Measurements from ENCODE around the gene DYTN.

DYTN gene

DNA sequence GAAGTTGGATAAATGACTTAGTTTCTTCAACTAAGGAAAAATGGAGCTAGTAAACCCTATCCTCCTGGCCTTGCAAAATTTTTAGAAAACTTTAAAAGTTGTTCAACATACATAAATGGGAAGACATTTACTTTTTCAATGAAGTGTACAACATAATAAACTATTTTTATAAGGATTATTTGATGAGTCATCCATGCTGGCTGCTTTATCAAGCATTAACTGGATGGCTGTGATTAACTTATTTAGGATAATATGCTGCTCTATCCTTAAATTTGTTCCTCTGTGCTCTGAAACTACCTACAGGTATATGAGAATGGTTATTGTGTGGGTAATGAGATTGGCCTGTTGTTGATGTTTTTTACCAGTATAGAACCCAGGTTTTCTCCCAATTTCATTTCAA, 21.3 kb downstream of the DYTN start:
- DNase-seq = no peak

DNA sequence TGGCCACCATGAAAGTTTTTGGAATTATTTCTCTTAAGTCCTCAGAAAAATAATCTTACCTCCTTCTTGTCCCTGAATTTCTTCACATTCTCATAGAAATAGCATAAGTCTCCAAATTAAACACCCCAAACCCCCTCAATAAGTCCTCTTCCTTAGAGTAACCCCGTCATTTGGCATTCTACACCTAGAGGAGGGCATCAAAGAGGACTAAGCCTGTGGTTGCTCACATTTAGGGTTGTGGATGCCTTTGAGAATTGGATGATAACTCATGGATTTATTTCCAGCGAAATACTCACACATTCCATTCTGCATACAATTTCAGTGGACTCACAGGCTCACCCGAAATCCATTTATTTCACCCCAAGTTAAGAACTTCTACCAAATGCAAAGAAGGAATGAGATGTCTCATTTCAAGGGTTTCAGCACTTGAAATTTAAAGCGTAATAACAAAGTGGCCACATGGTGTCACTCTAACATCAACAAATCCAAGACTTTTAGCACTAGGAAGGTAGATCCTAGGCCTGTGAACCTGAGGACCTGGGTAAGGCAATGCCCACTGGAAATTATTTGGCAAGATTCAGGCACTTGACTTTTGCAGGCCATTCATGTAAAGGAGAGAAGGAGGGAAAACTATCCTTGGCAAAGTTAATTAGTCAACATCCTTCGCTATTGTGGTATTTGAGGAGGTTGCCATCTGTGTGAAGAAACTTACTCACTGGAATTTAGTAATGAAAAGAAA, 24.6 kb downstream of the DYTN start:
- no peak for DNase-seq

DNA sequence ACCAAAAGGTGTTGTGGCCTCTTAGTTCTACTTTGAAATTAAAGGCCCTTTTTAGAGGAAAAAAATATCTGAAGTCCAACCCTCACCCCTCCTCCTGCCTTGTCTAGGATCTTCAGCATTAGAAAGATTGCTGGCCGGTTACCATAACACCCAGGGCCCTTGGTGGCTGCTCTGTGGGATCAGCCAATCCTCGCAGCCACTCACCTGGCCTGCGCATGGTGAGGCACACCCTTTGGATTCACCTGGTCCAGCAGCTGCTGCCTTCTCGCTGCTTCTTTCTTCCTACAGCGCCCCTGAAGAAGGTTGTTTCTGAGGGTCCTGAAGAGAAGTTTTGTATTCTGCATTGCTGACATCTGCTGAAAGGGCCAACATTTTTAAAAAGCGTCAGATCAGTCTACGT, 25.2 kb downstream of the DYTN start:
- DNase-seq = no peak

DNA sequence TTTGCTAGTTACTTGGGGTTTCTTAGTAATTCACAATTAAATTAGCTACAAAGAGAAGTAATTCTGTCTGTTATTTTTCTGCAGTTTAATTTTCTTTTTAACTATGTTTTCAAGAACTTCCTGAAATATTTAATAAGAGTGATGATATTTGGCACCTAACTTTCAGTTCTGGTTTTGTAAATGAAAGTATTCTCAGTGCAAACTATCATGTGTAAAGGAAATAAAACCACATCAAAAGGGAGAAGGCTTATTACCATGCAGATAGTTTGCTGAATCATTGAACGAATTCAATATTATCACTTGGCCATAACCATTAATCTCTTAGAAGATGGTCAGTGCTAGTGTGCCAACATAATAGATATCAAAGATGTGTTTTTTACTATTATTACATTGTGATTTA, 29.2 kb downstream of the DYTN start:
- DNase-seq = no peak

DNA sequence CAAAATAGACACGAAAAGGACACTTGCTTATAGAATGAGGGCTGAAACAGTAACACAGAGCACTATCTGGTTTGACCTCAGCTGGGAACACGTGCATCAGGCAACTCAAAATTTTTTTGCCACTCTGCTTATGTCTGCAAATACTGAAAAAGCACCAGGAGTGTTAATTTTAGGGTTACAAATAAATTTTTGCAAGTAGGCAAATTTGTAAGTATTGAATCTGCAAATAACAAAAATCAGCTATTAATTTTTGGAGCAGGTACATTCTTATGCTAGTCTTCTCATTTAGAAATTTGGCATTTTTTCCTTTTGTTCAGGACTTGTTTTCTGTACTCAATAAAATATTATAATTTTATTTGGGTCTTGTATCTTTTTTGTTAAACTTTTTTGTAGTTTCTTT, 29.7 kb downstream of the DYTN start:
- DNase-seq = no peak

DNA sequence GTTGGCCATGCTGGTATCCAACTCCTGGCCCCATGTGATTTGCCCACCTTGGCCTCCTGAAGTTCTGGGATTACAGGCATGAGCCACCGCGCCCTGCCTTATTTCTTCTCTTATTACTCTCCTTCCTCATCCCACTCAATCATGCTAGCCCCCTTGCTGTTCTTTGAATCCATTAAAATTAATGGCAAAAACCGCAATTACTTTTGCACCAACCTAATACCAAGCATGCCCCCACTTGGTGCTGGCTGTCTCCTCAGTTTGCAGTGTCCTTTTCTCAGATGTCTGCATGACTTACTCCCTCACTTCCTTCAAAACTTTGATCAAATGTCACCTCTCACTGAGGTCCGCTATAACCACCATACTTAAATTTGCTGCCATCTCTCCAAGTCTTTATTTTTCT, 34.6 kb downstream of the DYTN start:
- no peak for DNase-seq

DNA sequence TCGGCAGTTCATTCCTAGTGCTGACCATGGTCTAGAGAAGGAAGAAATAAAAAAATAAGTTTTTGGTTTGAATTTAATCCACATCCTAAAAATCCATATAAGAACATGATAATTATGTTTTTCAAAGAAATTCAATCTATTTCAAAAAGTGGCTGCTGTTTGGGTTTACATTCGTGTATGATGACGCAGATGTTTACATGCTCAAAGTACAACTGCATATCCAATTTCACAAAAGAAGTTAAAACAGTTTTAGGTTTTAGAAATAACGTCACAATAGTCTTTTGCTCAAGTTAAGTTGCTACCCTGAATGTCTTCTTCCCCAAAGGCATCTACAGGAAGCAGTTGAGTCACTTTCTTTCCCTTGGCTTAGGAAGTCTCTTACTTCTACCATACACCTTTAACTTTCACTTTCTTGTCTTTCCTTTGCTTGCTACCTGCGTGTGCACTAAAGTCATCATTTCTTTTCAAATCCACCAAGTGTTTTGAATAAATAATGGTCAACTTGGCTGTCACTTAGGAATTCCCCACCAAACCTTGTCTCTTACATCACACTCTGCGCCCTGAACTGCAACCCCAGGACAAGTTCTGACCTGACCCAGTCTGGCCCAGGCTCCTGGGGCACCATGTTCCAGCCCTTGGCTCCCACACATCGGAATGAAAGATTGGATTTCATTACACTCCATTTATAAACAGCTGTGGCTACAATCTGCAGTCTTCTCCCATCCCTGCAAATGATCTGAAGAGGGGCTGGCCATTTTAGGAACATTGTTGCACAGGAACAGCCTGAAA, 47.5 kb downstream of the DYTN start:
- DNase-seq = no peak

DNA sequence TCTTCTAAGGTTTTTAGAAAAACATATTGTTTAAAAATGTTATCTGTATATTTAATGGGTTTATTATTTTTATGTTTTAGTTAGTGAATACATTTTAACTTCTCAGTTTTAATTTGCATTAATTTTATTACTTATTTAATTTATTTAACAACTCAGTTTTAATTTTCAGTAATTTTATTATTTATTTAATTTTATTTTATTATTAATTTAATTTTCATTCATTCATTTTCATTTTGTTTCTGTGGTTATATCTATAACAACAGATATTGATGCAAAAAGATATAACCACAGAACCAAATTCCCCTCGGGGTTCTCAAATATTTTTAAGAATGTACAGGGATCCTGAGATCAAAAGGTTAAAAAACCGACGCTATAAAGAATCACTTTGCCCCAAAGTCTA, 52.9 kb downstream of the DYTN start:
- DNase-seq = no peak

DNA sequence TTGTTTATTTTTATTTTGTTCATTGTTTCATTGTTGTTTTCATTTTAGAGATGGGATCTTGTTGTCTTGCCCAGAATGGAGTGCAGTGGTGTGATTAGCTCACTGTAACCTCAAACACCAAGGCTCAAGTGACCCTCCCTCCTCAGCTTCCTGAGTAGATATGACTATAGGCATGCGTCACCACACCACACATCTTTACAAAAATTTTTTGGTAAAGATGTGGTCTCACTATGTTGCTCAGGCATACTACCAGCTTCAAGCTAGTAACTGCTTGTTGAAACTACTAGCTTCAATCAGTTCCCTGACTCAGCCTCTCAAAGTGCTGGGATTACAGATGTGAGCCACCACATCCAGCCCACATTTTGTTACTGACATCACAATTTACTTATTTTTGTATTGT, 61.1 kb downstream of the DYTN start:
- no peak for DNase-seq

DNA sequence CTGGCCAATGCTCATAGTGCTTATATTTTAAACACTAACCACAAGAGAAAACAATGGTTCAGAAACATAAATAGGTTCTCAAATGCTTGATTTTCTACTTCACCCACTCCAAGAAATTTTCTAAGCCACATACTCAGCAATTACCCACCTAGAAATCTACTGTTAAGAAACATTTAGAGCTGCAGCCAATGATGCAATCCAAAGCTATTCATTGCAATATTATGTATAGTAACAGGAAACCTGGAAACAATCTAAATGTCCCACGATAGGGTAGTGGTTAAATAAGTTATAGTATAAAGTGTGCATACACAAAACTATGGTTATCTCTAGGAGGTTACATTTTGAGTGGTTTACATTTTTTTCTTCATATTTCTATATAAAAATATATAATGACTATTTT, 70.2 kb downstream of the DYTN start:
- no peak for DNase-seq

DNA sequence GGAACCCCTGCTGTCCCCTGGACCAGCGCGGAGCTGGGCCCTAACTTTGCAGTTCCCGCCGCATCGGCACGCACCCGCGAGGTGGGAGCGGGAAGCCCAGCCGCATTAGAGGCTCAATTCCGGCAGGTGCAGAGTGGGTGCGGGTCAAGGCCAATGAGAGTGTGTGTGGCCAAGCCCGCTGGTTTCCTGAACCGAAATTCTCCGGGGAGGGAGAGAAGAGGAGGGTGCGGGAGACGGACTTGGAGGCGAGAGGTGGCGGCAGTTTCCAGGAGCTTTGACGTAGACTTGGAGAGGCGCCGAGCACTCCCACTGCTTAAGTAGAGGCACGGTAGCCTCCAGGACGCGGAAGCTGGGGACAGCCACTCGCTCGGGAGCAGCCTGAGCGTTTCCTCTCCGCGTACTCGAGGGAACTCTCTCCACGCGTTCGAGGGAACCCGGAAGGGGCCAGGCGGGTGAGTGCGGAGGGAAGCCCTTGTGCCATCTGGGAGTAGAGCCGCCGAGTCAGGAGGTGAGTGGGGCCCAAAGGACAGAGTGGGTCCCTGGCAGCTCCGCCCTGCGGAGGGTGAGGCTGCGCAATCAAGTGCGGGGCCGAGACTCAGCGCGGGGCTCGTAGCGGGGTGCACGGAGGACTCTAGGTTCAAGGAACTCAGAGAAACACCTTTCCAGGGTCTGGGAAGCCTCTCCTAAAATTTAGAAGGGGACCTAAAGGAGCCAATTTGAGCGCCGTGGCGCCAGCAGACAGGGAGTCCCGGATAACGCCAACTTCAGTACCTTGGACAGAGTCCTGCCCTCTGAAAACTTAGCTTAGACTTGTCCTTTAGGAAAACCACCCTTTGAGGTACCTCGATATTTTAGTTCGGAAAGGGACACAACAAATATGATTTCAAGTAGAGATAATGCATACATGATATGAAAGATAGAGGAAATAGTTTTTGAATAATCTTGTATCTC, 75.8 kb downstream of the DYTN start, which contains the start of gene FAM237A:
FAM237A (plus strand) TSS at position 413 of the 951 bp plus-strand sequence. CDS start 1,750 bp downstream, outside the sequence.
- peak; percentile 40 for DNase-seq

DNA sequence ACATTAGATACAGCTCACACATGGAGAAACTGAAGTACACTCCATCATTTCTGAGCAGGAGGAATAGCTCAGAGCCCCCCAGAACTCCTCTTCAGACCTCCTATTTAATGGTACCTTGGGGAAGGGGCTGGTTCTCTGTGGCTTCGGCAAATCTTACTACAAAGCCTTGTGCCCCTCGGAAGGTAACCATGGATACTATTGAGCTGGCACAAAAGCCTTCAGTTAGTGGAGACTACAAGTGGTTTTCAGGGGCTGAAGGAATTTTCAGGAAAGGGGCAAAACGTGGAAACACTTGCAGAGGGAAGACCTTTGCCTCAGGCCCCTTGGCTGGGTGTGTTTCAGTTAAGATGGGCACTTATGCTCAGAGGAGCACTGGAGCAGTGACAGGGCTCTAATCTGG, 77.0 kb downstream of the DYTN start:
- no peak for DNase-seq

DNA sequence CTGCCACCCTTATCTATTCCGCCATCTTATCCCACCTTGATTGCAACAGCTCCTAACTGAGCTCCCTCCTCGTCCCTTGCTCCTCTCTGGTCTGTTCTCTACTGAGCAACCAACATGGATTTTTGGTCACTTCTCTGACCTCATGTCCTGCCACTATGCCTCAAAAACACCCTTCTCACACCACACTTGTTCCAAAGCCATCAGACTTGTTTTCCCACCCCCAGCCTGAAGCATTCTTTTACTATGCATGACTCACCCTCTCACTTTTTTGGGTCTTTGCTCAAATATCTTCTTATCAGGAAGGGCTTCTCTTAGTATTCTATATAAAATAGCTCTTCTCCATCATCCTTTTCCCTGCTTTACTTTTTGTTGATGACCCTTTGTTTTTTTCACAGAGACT, 78.6 kb downstream of the DYTN start:
- no peak for DNase-seq

DNA sequence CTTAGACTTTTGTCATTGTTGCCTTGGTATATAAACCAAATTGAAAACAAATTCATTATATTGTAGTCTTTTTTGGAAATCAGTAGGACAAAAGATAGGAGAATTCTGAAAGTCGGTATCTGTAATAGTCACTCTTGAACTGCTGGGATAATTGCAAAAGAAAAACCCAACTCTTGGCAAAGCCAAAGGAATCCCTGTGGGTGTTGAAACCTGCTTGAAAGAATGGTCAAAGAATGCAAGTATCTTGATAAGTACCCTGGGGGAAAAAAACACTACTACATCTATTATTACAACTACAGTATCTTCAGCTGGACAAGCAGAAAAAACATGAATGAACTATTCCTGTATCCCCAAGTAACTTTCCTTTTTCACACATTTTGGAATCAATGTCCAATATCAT, 83.2 kb downstream of the DYTN start:
- DNase-seq = no peak

DNA sequence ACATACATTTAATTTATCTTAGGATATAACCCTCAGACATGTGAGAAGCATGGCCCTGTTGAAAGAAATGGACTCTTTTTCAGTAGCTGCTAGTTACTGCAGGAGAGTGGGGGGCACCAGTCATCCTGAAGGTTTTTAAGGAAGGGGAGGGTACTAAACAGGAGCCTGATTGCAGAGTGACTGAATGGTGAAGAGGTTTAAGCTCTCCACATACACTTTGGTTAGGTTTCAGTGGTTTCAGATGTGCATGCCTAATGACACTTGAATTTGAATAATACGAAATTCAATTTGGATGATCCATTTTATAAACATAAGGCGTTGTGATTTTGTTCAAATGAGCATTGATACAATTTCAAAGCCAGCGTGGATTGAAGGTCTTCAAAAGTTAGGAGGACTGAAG, 86.9 kb downstream of the DYTN start:
- no peak for DNase-seq

DNA sequence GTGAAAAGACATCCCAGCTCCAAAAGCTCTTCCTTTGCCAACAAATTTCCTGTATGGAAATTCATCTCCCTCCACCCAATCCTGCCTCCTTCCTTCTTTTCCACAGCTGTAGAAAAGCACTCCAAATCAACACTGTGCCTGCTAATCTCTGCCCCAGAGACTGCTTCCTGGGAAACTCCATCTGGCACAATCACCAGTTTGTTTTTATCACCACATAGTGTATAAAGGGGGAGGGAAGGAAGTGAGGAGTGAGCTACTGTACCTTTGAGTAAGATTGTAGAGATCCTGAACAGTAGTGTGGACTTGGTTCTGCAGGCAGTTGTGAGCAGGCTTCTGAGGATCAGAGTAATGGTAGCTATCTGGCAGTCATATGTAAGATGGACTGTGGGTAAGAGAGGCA, 90.6 kb downstream of the DYTN start:
- no peak for DNase-seq

DNA sequence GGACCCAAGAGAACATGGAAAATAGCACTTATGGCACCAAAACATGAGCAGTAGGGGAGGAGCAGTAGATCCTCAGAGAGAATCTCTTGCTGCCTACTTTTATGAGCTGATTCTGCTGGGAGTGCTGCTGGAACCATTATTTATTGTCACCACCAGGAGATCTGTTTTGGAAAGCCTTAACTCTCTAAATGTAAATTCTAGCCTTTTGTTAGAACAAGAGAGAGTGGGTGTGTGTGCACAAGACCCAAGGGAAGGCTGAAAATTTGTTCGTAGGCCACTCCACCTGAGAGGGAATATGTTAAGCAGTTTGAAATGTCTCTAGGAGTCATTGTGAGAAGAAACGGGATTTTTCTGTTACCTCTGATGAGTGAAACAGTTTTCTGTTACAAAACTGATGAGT, 92.1 kb downstream of the DYTN start:
- no peak for DNase-seq

DNA sequence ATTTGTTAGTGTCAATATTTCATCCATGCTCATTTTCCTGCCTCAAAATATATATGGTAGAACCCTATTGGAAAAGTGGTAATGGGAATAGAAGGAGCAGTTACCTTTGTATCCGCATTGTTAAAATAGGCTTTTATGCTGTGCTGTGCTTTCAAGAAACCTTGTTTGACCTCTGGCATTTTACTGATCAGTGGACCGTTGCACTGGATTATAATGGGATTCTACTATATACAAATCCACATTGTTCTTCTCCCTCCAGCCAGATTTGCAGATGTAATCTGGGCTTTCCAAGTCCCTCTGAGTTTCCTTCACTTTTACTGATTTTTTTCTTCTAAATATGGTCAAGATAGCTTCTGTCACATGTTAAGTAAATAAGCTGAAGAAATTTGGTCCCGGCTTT, 99.2 kb downstream of the DYTN start:
- DNase-seq = no peak

DNA sequence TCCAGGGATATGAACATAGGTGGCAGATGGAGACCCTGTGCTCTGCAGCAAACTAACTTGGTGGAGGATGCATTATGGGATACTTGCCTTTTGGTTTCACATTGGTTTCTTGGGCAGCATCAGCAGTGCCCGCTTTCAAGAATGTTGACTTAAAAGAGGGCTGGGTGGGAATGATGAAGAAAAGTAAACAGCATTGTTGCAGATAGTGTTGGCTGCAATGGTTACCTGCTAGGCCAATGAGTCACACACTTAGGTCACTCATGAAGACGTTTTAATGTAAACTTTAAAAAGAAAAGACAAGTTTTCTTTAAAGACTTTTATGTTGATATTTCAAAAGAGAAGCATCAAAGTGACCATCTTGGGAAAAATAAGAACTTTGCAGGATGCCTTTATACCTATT, 102.0 kb downstream of the DYTN start:
- DNase-seq = no peak

DNA sequence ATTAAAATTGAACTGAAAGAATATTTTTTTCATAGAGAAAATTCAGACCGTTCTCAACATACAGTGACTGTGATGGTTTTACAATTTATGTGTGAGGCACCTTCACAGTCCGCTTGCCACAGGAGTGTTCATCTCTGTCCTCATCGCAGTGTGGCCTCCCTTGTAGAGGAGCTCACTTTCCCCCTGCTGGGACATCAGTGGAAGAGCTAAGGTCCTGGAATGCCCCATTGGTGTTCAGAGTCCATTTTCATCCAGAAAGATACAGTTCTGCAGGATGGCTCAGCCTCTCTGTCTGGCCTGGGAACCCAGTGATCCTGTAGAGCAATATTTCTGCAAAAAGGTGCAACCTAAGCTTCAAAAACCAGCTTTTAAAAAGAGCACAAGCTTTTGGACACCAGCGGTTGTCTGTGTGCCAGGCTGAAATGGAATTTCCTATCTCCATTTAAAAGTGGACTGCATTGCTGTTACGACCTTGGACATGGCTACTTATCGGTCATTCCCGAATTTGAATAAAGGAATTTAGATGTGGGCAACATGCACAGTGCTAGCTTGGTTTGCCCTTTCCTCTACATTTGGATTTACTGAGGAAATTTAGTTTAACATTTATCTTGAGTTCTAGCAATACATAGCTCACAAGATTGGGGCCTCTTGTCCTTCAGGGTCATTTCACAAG, 102.6 kb downstream of the DYTN start:
- DNase-seq = no peak

DNA sequence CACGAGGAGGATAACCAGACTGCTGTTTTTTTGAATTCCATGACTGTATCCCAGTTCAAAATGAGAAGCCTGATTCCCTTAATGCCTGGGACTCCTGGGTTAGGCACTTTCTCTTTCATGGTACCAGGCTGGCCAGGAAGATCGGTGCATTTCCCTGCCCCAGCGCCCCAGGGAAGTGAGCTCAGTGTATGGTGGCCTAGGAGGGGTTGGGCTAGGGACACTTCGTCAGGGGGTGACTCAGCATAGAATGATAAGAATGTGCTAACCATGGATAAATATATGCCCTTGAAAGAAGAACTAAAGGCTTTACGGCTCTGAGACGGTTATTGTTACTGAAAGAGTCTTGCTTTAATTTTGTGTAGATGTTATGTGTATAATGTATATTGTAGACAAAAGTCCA, 103.4 kb downstream of the DYTN start:
- DNase-seq = no peak

DNA sequence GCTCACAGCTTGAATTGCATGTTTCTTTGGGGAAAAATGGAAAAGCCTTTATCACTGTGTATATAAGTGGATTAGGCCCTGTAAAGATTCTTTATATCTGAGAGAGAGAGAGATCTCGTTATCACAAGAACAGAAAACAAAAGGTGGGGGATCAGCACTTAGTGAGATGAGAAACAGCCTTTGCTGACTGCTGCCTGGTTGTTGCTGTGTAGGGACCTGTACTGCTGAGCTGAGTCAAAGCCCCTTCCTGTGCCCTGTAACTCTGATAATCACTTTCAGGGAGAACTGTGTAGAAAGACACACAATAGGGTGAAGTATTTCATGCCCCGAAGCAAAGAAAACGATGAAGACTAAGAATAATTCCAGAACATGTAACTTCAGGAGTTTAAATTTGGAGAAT, 106.5 kb downstream of the DYTN start:
- no peak for DNase-seq

DNA sequence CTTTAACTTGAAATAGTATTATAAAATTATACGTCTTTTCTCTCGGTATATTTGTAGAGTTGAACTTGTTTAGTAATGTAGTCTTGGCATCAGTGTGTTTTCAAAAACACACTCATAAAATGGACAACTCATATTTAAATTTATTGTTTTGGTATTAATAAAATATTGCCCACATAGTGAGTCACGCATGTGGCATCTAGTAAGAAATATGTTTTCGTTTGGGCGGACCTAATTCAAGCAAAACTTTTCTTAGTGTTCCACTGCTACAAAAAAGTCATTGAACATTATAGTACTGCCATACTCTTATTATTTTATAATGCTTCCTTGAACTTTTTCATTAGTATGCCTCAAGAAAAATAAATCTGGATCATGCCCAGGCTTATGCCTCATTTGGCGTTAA, 107.0 kb downstream of the DYTN start:
- no peak for DNase-seq

All from activated CD4-positive, alpha-beta T cell treated with anti-CD3 and anti-CD28 coated beads for 48 hours (primary cell).